ENCODE measurements around the gene MBP. TPM values are rescaled to one million over a fixed set of nuclear protein-coding genes. Genes with fewer than 3 reads are reported as not detected.
A peak's percentile ranks its signal among the peaks of the same experiment; 100 is the strongest.

Gene MBP
- total RNA-seq, 1 donor from 2014 or later = 22.4 TPM

DNA sequence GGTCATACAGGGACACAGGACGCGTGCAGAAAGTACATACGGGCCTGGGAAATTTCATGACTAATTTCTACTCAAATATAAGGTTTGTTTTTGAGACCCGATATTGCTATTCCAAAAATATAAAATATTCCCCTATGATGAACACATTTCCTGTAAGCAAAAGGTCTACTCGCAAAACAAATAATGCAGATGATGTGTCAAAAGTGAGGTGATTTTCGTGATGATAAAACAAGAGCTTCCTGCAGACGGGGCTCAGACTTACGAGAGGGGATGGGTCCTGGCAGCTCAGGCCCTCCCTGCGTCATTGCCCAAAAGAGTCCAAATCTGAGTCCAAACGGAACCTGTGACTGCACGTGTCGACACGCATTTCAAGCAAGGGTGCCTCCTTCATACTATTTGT, 62.7 kb downstream of the MBP start:
- no peaks in the 10 kb centered on the region for H3K27me3 ChIP-seq (ENCODE audit: control insufficient read depth in 3 of 3, insufficient read depth in 3 of 3, low read length in 3 of 3)
- H3K27ac ChIP-seq (ENCODE audit: low read depth, low read length) = no peak overlapping the region
- H3K4me1 ChIP-seq (ENCODE audit: control insufficient read depth in 3 of 3, insufficient read depth in 3 of 3, low read length in 3 of 3) = peaks cover 61 to 73% (median 64%) of the 10 kb centered on the region in 3 donors
- peaks cover 0 to 3% (median 3%) of the 10 kb centered on the region in 3 donors for H3K36me3 ChIP-seq (ENCODE audit: control insufficient read depth in 3 of 3, insufficient read depth in 3 of 3, low read length in 3 of 3)
- H3K9me3 ChIP-seq (ENCODE audit: control insufficient read depth in 3 of 3, low read length in 3 of 3) = no peaks in the 10 kb centered on the region
- no peak overlapping the region for H3K4me3 ChIP-seq (ENCODE audit: low read length in 3 of 3)
- H3K9ac ChIP-seq (ENCODE audit: low read depth in 1 of 3, low read length in 3 of 3) = no peak overlapping the region

DNA sequence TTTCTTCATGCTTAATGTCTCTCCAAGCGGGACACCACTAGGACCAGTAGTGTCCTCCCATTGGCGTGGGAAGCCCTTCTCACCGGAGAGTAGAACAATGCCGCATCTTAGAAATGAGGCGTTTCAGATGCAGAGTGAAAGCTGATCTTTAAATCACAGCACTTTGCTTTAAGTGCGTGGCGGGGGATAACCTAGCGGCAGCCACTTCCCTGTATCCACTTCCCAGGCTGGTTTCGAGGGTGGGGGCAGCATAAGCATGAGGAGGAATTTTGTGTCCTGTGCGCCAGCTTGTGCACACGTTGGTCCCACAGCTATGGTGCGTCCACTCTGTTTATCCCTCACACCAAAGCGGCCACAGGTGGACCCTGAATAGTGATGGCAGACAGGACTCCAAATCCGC, 63.1 kb downstream of the MBP start:
- Histone ChIP-seq H3K36me3 (ENCODE audit: control insufficient read depth in 3 of 3, insufficient read depth in 3 of 3, low read length in 3 of 3) (peaks cover 3 to 6% (median 4%) of the 10 kb centered on the region in 3 donors), H3K27me3 (ENCODE audit: control insufficient read depth in 3 of 3, insufficient read depth in 3 of 3, low read length in 3 of 3) (no peaks in the 10 kb centered on the region), H3K9ac (ENCODE audit: low read depth in 1 of 3, low read length in 3 of 3) (peak overlapping the region in 1 of 3 donors; percentile 8), H3K27ac (ENCODE audit: low read depth, low read length) (peak overlapping the region; percentile 75), H3K4me1 (ENCODE audit: control insufficient read depth in 3 of 3, insufficient read depth in 3 of 3, low read length in 3 of 3) (peaks cover 60 to 71% (median 60%) of the 10 kb centered on the region in 3 donors), H3K4me3 (ENCODE audit: low read length in 3 of 3) (no peak overlapping the region), H3K9me3 (ENCODE audit: control insufficient read depth in 3 of 3, low read length in 3 of 3) (no peaks in the 10 kb centered on the region)

DNA sequence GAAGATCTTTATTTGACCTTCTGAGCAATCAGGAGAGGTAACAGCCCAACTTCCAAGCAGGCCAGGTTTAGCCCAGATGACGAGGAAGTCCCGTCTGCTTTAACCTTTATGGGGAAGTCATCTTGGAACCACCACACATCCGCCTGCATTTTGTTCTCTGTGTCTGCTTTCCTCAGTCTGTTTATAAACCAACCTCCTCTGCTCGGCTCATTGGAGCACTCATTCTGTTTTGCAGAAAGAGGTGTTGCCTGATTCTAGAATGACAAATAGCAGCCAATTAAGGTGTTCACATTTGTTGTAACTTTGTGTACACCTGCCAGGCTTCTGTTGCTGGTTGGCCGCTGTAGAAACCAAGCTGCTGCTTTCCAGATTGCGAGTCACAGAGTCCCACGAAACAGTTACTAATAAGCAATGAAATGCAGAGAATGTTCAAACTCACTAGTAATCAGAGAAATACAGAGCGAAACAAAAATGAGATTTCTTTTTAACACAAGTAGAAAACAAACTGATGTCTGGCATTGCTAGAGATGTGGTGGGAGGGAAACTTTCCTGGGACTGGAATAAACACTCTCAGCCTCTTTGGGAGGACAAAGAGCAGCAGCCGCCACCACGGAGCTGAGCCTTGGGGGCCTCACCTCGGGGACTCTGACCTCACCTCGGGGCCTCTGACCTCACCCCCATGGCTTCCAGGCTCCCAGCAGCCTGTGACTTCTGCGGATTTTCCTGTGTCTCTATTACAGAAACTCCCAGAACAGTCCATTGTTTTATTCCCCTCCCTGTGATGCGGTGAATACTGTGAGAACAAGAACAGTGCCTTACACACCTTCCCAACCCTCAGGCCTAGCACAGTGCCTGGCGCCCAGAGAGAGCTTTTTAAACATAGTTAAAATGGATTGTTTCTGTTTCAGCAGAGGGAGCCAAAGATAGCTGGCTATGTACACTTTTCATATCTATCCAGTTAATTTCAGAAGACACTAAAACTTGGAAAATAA, 64.0 kb downstream of the MBP start:
- peaks cover 3 to 6% (median 4%) of the 10 kb centered on the region in 3 donors for H3K36me3 ChIP-seq (ENCODE audit: control insufficient read depth in 3 of 3, insufficient read depth in 3 of 3, low read length in 3 of 3)
- peaks cover 51 to 62% (median 52%) of the 10 kb centered on the region in 3 donors for H3K4me1 ChIP-seq (ENCODE audit: control insufficient read depth in 3 of 3, insufficient read depth in 3 of 3, low read length in 3 of 3)
- H3K4me3 ChIP-seq (ENCODE audit: low read length in 3 of 3) = no peak overlapping the region
- H3K9me3 ChIP-seq (ENCODE audit: control insufficient read depth in 3 of 3, low read length in 3 of 3) = no peaks in the 10 kb centered on the region
- peak overlapping the region in 2 of 3 donors; percentile 2 to 45 for H3K9ac ChIP-seq (ENCODE audit: low read depth in 1 of 3, low read length in 3 of 3)
- H3K27me3 ChIP-seq (ENCODE audit: control insufficient read depth in 3 of 3, insufficient read depth in 3 of 3, low read length in 3 of 3) = no peaks in the 10 kb centered on the region
- H3K27ac ChIP-seq (ENCODE audit: low read depth, low read length) = peak overlapping the region; percentile 75

DNA sequence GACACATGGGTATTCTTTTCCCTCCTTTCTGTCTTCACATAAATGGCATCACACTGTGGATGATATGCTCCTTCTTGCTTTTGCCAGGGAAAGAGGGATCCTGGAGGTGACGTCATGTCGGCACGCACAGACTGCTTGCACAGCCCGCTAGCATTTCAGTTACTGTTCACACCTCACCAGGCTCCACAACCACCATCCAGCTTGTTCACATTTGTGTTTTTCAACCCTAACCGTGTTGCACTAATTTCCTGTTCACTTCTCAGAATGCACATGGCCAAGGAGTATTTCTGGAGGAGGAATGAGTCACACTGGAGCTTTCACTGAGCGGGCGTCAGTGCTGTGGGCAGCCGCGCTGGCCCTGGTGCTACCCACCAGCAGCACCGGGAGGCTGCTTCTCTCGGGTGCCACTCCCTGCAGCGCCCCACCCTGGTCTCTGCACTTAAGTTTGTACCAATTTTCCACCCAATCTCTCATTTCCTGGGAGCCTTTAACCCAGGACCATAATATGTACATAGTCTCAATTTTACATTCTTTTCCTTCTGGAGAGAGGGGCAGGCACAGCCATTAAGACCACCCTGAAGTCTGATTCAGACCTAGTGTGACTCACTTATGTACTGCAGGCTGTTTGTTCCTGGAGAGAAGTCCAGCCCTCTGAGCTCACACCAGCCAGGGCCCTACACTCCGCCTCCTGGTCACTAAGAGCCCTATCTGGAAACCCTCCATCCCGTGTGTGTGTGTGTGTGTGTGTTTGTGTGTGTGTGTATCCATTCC, 65.1 kb downstream of the MBP start:
- Histone ChIP-seq H3K4me1 (ENCODE audit: control insufficient read depth in 3 of 3, insufficient read depth in 3 of 3, low read length in 3 of 3) (peaks cover 46 to 64% (median 50%) of the 10 kb centered on the region in 3 donors), H3K27me3 (ENCODE audit: control insufficient read depth in 3 of 3, insufficient read depth in 3 of 3, low read length in 3 of 3) (no peaks in the 10 kb centered on the region), H3K27ac (ENCODE audit: low read depth, low read length) (peak overlapping the region; percentile 75), H3K36me3 (ENCODE audit: control insufficient read depth in 3 of 3, insufficient read depth in 3 of 3, low read length in 3 of 3) (peaks cover 5 to 7% (median 6%) of the 10 kb centered on the region in 3 donors), H3K9ac (ENCODE audit: low read depth in 1 of 3, low read length in 3 of 3) (peak overlapping the region in 2 of 3 donors; percentile 36 to 65), H3K4me3 (ENCODE audit: low read length in 3 of 3) (peak overlapping the region in 1 of 3 donors; percentile 52), H3K9me3 (ENCODE audit: control insufficient read depth in 3 of 3, low read length in 3 of 3) (no peaks in the 10 kb centered on the region)

DNA sequence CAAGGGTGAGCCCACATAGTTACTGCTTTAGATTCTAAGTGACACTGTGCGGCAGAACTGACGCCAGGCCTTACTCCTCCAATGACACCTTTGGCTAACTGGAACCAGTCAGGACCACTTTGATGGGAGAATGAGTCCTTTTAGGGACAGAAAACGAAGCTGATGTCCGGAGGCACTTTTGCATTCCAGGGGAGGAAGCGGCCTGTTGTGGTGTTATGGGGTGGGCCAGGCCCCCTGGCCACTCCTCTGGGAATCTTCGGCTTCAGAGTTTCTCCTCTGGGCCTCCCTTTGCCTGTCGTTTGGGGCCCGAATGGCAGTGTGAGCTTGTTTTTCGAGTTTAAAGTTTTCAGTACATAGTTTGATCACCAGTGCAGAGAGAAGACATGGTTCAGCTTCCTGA, 65.9 kb downstream of the MBP start:
- Histone ChIP-seq H3K4me1 (ENCODE audit: control insufficient read depth in 3 of 3, insufficient read depth in 3 of 3, low read length in 3 of 3) (peaks cover 47 to 64% (median 50%) of the 10 kb centered on the region in 3 donors), H3K9ac (ENCODE audit: low read depth in 1 of 3, low read length in 3 of 3) (peak overlapping the region in 2 of 3 donors; percentile 25 to 36), H3K27me3 (ENCODE audit: control insufficient read depth in 3 of 3, insufficient read depth in 3 of 3, low read length in 3 of 3) (no peaks in the 10 kb centered on the region), H3K27ac (ENCODE audit: low read depth, low read length) (peak overlapping the region; percentile 75), H3K4me3 (ENCODE audit: low read length in 3 of 3) (no peak overlapping the region), H3K9me3 (ENCODE audit: control insufficient read depth in 3 of 3, low read length in 3 of 3) (no peaks in the 10 kb centered on the region), H3K36me3 (ENCODE audit: control insufficient read depth in 3 of 3, insufficient read depth in 3 of 3, low read length in 3 of 3) (peaks cover 6 to 10% (median 10%) of the 10 kb centered on the region in 3 donors)

DNA sequence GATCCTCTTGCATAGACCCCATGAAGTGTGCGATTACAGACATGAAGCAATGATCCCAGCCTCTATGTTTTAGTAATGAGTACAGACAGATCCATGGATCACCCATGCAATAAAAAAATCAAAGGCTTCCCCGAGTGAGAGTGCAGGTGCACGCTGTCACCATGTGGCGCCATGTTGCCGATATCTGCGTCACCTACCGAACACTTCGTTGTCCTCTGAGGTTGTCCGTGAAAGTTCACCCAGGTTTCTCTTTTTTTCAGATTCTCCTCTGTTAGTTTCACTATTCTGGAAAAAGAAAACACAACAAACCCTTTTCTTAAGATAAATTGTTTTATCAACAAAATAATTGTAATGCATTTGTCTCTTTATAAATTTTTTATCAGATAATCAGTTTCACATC, 66.5 kb downstream of the MBP start:
- Histone ChIP-seq H3K4me3 (ENCODE audit: low read length in 3 of 3) (no peak overlapping the region), H3K9me3 (ENCODE audit: control insufficient read depth in 3 of 3, low read length in 3 of 3) (no peaks in the 10 kb centered on the region), H3K4me1 (ENCODE audit: control insufficient read depth in 3 of 3, insufficient read depth in 3 of 3, low read length in 3 of 3) (peaks cover 43 to 58% (median 44%) of the 10 kb centered on the region in 3 donors), H3K27ac (ENCODE audit: low read depth, low read length) (peak overlapping the region; percentile 75), H3K27me3 (ENCODE audit: control insufficient read depth in 3 of 3, insufficient read depth in 3 of 3, low read length in 3 of 3) (no peaks in the 10 kb centered on the region), H3K36me3 (ENCODE audit: control insufficient read depth in 3 of 3, insufficient read depth in 3 of 3, low read length in 3 of 3) (peaks cover 6 to 11% (median 10%) of the 10 kb centered on the region in 3 donors), H3K9ac (ENCODE audit: low read depth in 1 of 3, low read length in 3 of 3) (no peak overlapping the region)

DNA sequence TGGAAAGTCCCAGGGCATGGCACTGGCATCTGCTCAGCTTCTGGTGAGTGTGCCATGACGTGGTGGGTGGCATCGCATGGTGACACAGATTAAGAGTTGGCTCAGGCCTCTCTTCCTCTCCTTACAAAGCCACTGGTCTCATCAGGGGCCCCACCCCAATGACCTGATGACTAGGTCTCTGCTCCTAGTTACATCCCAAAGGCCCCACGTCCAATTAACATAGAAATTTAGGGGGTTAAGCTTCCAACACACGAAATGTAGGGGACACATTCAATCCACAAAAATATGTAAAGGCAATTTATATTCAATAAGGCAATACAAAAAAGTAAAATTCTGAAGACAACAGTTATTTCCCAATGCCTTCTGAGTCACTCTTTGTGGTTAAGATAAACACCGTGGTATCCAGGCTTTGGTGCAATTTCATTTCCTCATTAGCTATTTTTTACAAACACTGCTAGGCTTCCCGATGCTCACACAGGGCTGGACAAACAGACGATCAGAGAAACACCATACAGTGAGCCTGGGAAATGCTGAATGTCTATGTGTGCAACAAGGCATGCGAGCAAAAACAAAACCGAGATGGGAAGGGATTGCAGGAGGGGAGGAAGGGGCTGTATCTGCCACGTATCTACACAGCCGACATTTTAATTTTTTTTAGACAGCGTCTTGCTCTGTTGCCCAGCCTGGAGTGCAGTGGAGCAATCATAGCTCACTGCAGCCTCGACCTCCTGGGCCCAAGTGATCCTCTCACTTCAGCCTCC, 67.2 kb downstream of the MBP start:
- Histone ChIP-seq H3K36me3 (ENCODE audit: control insufficient read depth in 3 of 3, insufficient read depth in 3 of 3, low read length in 3 of 3) (peaks cover 6 to 10% (median 8%) of the 10 kb centered on the region in 3 donors), H3K4me1 (ENCODE audit: control insufficient read depth in 3 of 3, insufficient read depth in 3 of 3, low read length in 3 of 3) (peaks cover 41 to 52% (median 44%) of the 10 kb centered on the region in 3 donors), H3K9me3 (ENCODE audit: control insufficient read depth in 3 of 3, low read length in 3 of 3) (no peaks in the 10 kb centered on the region), H3K27ac (ENCODE audit: low read depth, low read length) (peak overlapping the region; percentile 75), H3K4me3 (ENCODE audit: low read length in 3 of 3) (no peak overlapping the region), H3K27me3 (ENCODE audit: control insufficient read depth in 3 of 3, insufficient read depth in 3 of 3, low read length in 3 of 3) (no peaks in the 10 kb centered on the region), H3K9ac (ENCODE audit: low read depth in 1 of 3, low read length in 3 of 3) (no peak overlapping the region)

DNA sequence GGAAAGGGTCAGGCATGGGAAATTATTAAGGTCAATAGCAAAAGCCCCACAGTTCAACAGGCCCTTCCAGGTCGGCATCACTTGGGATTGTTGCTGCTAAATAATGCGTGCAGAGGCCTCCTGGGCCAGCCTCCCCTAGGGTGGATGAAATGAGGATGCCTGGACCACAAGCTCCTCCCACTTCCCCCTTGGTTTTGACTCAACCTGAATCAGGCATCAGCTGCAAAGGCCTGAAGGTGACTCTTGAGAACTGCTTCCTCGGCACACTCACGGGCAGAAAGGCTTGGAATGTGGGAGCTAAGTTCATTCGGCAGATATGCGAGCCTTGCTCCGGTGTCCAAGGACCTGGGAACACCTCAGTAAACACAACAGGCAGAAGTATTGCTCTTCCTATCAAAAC, 69.3 kb downstream of the MBP start:
- Histone ChIP-seq H3K27me3 (ENCODE audit: control insufficient read depth in 3 of 3, insufficient read depth in 3 of 3, low read length in 3 of 3) (no peaks in the 10 kb centered on the region), H3K36me3 (ENCODE audit: control insufficient read depth in 3 of 3, insufficient read depth in 3 of 3, low read length in 3 of 3) (peaks cover 6 to 10% (median 8%) of the 10 kb centered on the region in 3 donors), H3K9me3 (ENCODE audit: control insufficient read depth in 3 of 3, low read length in 3 of 3) (no peaks in the 10 kb centered on the region), H3K9ac (ENCODE audit: low read depth in 1 of 3, low read length in 3 of 3) (no peak overlapping the region), H3K4me1 (ENCODE audit: control insufficient read depth in 3 of 3, insufficient read depth in 3 of 3, low read length in 3 of 3) (peaks cover 40 to 46% (median 41%) of the 10 kb centered on the region in 3 donors), H3K4me3 (ENCODE audit: low read length in 3 of 3) (no peak overlapping the region), H3K27ac (ENCODE audit: low read depth, low read length) (no peak overlapping the region)

DNA sequence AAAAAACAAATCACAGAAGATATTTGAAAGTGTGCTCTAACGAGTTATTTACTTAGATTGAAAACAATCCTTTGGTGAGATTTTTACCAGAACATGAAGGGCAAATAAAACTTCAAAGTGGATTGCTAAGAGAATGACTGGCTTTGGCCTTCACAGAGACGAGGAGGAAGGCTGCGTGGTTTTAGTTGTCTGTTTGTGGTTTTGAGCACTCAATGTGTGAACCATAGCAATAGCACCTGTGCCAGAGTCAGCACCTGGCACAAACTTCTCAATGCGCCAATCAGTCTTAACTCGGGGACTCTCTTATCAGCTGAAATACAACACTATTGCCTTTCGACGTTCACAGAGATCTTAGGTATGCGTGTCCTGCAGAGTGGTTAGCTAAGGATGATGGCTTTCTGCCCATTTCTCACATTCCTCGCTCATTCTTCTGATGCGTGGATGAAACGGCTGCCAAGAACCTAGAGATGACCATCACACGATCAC, 70.0 kb downstream of the MBP start:
- Histone ChIP-seq H3K9me3 (ENCODE audit: control insufficient read depth in 3 of 3, low read length in 3 of 3) (no peaks in the 10 kb centered on the region), H3K27me3 (ENCODE audit: control insufficient read depth in 3 of 3, insufficient read depth in 3 of 3, low read length in 3 of 3) (no peaks in the 10 kb centered on the region), H3K27ac (ENCODE audit: low read depth, low read length) (peak overlapping the region; percentile 33), H3K4me1 (ENCODE audit: control insufficient read depth in 3 of 3, insufficient read depth in 3 of 3, low read length in 3 of 3) (peaks cover 34 to 42% (median 34%) of the 10 kb centered on the region in 3 donors), H3K9ac (ENCODE audit: low read depth in 1 of 3, low read length in 3 of 3) (no peak overlapping the region), H3K36me3 (ENCODE audit: control insufficient read depth in 3 of 3, insufficient read depth in 3 of 3, low read length in 3 of 3) (peaks cover 6 to 10% (median 8%) of the 10 kb centered on the region in 3 donors), H3K4me3 (ENCODE audit: low read length in 3 of 3) (no peak overlapping the region)

Measured in skeletal muscle tissue (tissue), 4 donors.